Suprapubic skin (tissue), 3 donors: ENCODE measurements around the gene GRIK3.

Experiments used
- POLR2A ChIP-seq, 2 donors: fragments of 450-650 bp; IDR thresholded peaks; one replicate each; pipeline ENCODE4 v1.6.1; 2017; ENCODE audit warnings: antibody characterized with exemption in 2 of 2, mild to moderate bottlenecking in 2 of 2, moderate library complexity in 2 of 2
- TF ChIP-seq, protein P1 (sequence below), 2 donors: fragments of 200-600 bp in 1 of 2; fragments of 450-650 bp in 1 of 2; sonication (generic) in 1 of 2; IDR thresholded peaks; one replicate each; pipeline ENCODE4 v1.5.1; 2016 to 2019; ENCODE audit warnings: antibody characterized with exemption in 2 of 2, mild to moderate bottlenecking in 1 of 2, moderate library complexity in 1 of 2

DNA sequence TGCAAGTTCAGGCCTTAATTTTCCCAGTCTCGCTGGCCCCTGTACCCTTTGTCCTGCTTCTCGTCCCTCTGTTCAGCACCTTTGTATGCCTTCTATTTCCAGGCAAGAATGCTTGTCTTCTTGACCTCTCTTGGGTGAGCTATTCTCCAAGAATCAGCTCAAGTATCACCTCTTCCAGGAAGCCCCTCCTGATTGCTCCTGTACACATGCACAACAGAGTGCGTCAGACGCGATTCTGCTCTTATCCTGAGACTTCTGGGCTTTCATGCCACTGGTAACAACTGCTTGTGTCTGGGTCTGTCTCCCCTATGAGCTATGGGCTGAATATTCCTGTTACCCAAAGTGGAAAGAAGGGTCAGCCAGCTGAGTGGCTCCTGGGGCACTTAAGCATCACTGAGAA lies 170.8 kb downstream of the GRIK3 start:
- no peak for TF ChIP-seq POLR2A (IDR thresholded peaks at IDR 0.05)
- TF ChIP-seq, protein P1, sequence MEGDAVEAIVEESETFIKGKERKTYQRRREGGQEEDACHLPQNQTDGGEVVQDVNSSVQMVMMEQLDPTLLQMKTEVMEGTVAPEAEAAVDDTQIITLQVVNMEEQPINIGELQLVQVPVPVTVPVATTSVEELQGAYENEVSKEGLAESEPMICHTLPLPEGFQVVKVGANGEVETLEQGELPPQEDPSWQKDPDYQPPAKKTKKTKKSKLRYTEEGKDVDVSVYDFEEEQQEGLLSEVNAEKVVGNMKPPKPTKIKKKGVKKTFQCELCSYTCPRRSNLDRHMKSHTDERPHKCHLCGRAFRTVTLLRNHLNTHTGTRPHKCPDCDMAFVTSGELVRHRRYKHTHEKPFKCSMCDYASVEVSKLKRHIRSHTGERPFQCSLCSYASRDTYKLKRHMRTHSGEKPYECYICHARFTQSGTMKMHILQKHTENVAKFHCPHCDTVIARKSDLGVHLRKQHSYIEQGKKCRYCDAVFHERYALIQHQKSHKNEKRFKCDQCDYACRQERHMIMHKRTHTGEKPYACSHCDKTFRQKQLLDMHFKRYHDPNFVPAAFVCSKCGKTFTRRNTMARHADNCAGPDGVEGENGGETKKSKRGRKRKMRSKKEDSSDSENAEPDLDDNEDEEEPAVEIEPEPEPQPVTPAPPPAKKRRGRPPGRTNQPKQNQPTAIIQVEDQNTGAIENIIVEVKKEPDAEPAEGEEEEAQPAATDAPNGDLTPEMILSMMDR (IDR thresholded peaks at IDR 0.05) = no peak
